Measurements from ENCODE around the gene WSCD2. TPM values are rescaled to one million over a fixed set of nuclear protein-coding genes. Genes with fewer than 3 reads are reported as not detected.
A peak's percentile ranks its signal among the peaks of the same experiment; 100 is the strongest.

WSCD2 gene
- total and polyA plus RNA-seq, 2 donors (not counting 1 experiment from before 2014, with no cell fraction given): 1.1 to 5.9 TPM

GRCh38 chr12:108119974-108120862 is 8.9 kb upstream of the WSCD2 start:
- intact Hi-C loops (cut with micrococcal nuclease): loop anchor here (5.0 to 10.0 kb wide), 2 partner anchors 515 to 972 kb away; partner anchors contain the start of genes ALKBH2 and SELPLG
- WGBS (ENCODE audit: insufficient coverage): 90% methylated on average over 7 of the region's 8 CpGs
- ATAC-seq (ENCODE audit: low read depth): no peak
- Histone ChIP-seq H3K27me3 (replicated peaks in 1 of 4; ENCODE audit: control extremely low read depth in 1 of 4, control insufficient read depth in 3 of 4, insufficient read depth in 4 of 4, low read length in 3 of 4) (peaks cover 0 to 4% (median 0%) of the 10 kb centered on the region in 4 experiments), H3K9ac (ENCODE audit: low read length) (no peak overlapping the region), H3K36me3 (replicated peaks in 1 of 2; ENCODE audit: control extremely low read depth in 1 of 2, control insufficient read depth in 1 of 2, extremely low read depth in 1 of 2, insufficient read depth in 2 of 2, low read length in 1 of 2) (no peaks in the 10 kb centered on the region), H4K20me1 (ENCODE audit: control insufficient read depth, insufficient read depth, low read length, poor library complexity, severe bottlenecking) (no peaks in the 10 kb centered on the region), H3K79me2 (ENCODE audit: control insufficient read depth, insufficient read depth, low read length) (no peaks in the 10 kb centered on the region), H3K4me2 (replicated peaks; ENCODE audit: low read depth, low read length, poor library complexity, severe bottlenecking) (peak overlapping the region; percentile 47), H2AFZ (ENCODE audit: insufficient read depth, low read depth, low read length, poor library complexity, severe bottlenecking) (no peak overlapping the region), H3K4me3 (ENCODE audit: control extremely low read depth in 1 of 5, extremely low read depth in 1 of 5, insufficient read depth in 1 of 5, low read depth in 2 of 5, low read length in 4 of 5) (no peak overlapping the region), H3K27ac (ENCODE audit: low read length in 2 of 2) (peak overlapping the region; percentile 68 to 74), H3K4me1 (ENCODE audit: control insufficient read depth in 2 of 2, insufficient read depth in 2 of 2, low read length in 2 of 2) (peaks cover 21 to 55% of the 10 kb centered on the region in 2 donors), H3K9me3 (ENCODE audit: control extremely low read depth in 1 of 3, control insufficient read depth in 2 of 3, insufficient read depth in 1 of 3, low read length in 2 of 3) (peaks cover 0 to 9% (median 0%) of the 10 kb centered on the region in 3 donors)
- DNase-seq: no peak
- peak overlapping the region; percentile 89 for H3K27ac Mint-ChIP-seq
- no peaks in the 10 kb centered on the region for H3K9me3 Mint-ChIP-seq (ENCODE audit: insufficient read depth)
- peaks cover 47% of the 10 kb centered on the region for H3K4me1 Mint-ChIP-seq
- peaks cover 6% of the 10 kb centered on the region for H3K27me3 Mint-ChIP-seq
- ChIA-PET CTCF (no interaction called here), POLR2A (no interaction called here)
- no peak overlapping the region for H3K4me3 Mint-ChIP-seq
- TF ChIP-seq EZH2 (IDR thresholded peaks at IDR 0.05; ENCODE audit: borderline replicate concordance, insufficient read depth, low read depth, low read length, poor library complexity, severe bottlenecking) (no peak), CTCF (IDR thresholded peaks at IDR 0.05) (no peak)

GRCh38 chr12:108120863-108121165 is 8.3 kb upstream of the WSCD2 start:
- intact Hi-C loops (cut with micrococcal nuclease): no loop called here
- 96% methylated on average over 6 of the region's 6 CpGs for WGBS (ENCODE audit: insufficient coverage)
- peaks cover 0 to 9% (median 0%) of the 10 kb centered on the region in 3 donors for H3K9me3 ChIP-seq (ENCODE audit: control extremely low read depth in 1 of 3, control insufficient read depth in 2 of 3, insufficient read depth in 1 of 3, low read length in 2 of 3)
- no peaks in the 10 kb centered on the region for H3K79me2 ChIP-seq (ENCODE audit: control insufficient read depth, insufficient read depth, low read length)
- H3K27ac ChIP-seq (ENCODE audit: low read length in 2 of 2): no peak overlapping the region
- no peak overlapping the region for H3K4me3 Mint-ChIP-seq
- H3K4me1 Mint-ChIP-seq: peaks cover 41% of the 10 kb centered on the region
- no peaks in the 10 kb centered on the region for H3K9me3 Mint-ChIP-seq (ENCODE audit: insufficient read depth)
- H4K20me1 ChIP-seq (ENCODE audit: control insufficient read depth, insufficient read depth, low read length, poor library complexity, severe bottlenecking): no peaks in the 10 kb centered on the region
- peaks cover 0 to 4% (median 0%) of the 10 kb centered on the region in 4 experiments for H3K27me3 ChIP-seq (replicated peaks in 1 of 4; ENCODE audit: control extremely low read depth in 1 of 4, control insufficient read depth in 3 of 4, insufficient read depth in 4 of 4, low read length in 3 of 4)
- ATAC-seq (ENCODE audit: low read depth) (no peak), DNase-seq (no peak)
- CTCF ChIA-PET: no interaction called here
- no peak overlapping the region for H3K4me2 ChIP-seq (replicated peaks; ENCODE audit: low read depth, low read length, poor library complexity, severe bottlenecking)
- TF ChIP-seq CTCF (IDR thresholded peaks at IDR 0.05) (no peak), EZH2 (IDR thresholded peaks at IDR 0.05; ENCODE audit: borderline replicate concordance, insufficient read depth, low read depth, low read length, poor library complexity, severe bottlenecking) (no peak)
- H3K27me3 Mint-ChIP-seq: peaks cover 6% of the 10 kb centered on the region
- H3K4me1 ChIP-seq (ENCODE audit: control insufficient read depth in 2 of 2, insufficient read depth in 2 of 2, low read length in 2 of 2): peaks cover 16 to 49% of the 10 kb centered on the region in 2 donors
- no peaks in the 10 kb centered on the region for H3K36me3 ChIP-seq (replicated peaks in 1 of 2; ENCODE audit: control extremely low read depth in 1 of 2, control insufficient read depth in 1 of 2, extremely low read depth in 1 of 2, insufficient read depth in 2 of 2, low read length in 1 of 2)
- no peak overlapping the region for H3K4me3 ChIP-seq (ENCODE audit: control extremely low read depth in 1 of 5, extremely low read depth in 1 of 5, insufficient read depth in 1 of 5, low read depth in 2 of 5, low read length in 4 of 5)
- no peak overlapping the region for H3K9ac ChIP-seq (ENCODE audit: low read length)
- POLR2A ChIA-PET: no interaction called here
- H3K27ac Mint-ChIP-seq: peak overlapping the region; percentile 51
- H2AFZ ChIP-seq (ENCODE audit: insufficient read depth, low read depth, low read length, poor library complexity, severe bottlenecking): no peak overlapping the region
